Stimulated activated memory B cell treated with anti-CD40 and anti-IgM and Interleukin-4, amounts not matched to agents 10 μg/mL and 1 μg/mL and 100 μg/mL, for 72 hours (primary cell): ENCODE data around the gene VPS13A.
"Not testable (repeated sequence)": the region's sequence is repeated elsewhere in the genome, so short reads cannot be mapped to it uniquely, and the experiment has no call there.

Source experiments
- ATAC-seq: fragments of 150-1000 bp; cut with Tn5 transposase; 2 replicates; pipeline ENCODE4 v1.10.0; 2021
- H3K27ac Mint-ChIP-seq: one replicate; pipeline ENCODE4 v1.8.0; 2022; ENCODE audit warnings: mild to moderate bottlenecking, mixed read lengths
- H3K27me3 Mint-ChIP-seq: one replicate; pipeline ENCODE4 v1.8.0; 2022; ENCODE audit warnings: mixed read lengths
- H3K36me3 Mint-ChIP-seq: one replicate; pipeline ENCODE4 v1.8.0; 2022; ENCODE audit warnings: mixed read lengths
- H3K4me1 Mint-ChIP-seq: one replicate; pipeline ENCODE4 v1.8.0; 2022; ENCODE audit warnings: mixed read lengths
- H3K4me3 Mint-ChIP-seq: one replicate; pipeline ENCODE4 v1.8.0; 2022; ENCODE audit warnings: mild to moderate bottlenecking, moderate library complexity, mixed read lengths
- H3K9me3 Mint-ChIP-seq: one replicate; pipeline ENCODE4 v1.8.0; 2022; ENCODE audit warnings: mixed read lengths

The VPS13A gene

GRCh38 chr9:77305622-77306400 lies 128.5 kb downstream of the VPS13A start:
- no peaks in the 10 kb centered on the region for H3K9me3 Mint-ChIP-seq
- H3K27ac Mint-ChIP-seq, result no peak overlapping the region
- H3K27me3 Mint-ChIP-seq, result no peaks in the 10 kb centered on the region
- no peaks in the 10 kb centered on the region for H3K4me1 Mint-ChIP-seq
- no peak overlapping the region for H3K4me3 Mint-ChIP-seq
- peaks cover 49% of the 10 kb centered on the region for H3K36me3 Mint-ChIP-seq
- ATAC-seq, result no peak

DNA sequence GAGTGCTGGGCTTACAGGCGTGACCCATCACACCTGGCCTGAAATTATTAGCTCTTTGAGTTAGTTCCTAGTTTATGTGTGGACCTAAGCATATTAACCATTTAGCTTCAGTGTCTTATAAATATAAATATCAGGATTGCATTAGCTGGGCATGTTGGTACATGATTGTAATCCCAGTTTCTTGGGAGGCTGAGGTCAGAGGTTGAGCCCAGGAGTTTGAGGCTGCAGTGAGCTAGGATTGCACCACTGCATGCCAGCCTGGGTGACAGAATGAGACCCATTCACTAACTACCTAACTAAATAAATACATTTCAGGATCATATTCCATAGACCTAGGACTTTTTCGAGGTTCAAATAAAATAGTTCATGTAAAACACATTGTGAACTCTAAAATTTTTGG lies 129.8 kb downstream of the VPS13A start:
- H3K27ac Mint-ChIP-seq, result no peak overlapping the region
- no peaks in the 10 kb centered on the region for H3K9me3 Mint-ChIP-seq
- H3K4me1 Mint-ChIP-seq, result no peaks in the 10 kb centered on the region
- H3K36me3 Mint-ChIP-seq, result peaks cover 60% of the 10 kb centered on the region
- no peak overlapping the region for H3K4me3 Mint-ChIP-seq
- H3K27me3 Mint-ChIP-seq, result no peaks in the 10 kb centered on the region
- ATAC-seq, result no peak

DNA sequence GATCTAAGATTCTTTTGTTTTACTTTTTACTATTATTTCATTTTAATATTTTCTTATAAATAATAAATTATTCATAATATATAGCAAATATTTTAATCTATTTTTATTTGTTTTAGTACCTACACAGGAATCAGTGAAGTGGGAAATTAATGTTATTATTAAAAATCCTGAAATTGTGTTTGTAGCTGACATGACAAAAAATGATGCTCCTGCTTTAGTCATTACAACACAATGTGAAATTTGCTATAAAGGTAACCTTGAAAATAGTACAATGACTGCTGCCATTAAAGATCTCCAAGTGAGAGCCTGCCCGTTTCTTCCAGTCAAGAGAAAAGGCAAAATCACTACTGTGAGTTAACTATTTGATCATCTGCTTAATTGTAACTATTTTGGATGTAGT lies 138.7 kb downstream of the VPS13A start:
- no peak for ATAC-seq
- Mint-ChIP-seq H3K4me1 (no peaks in the 10 kb centered on the region), H3K27me3 (no peaks in the 10 kb centered on the region), H3K4me3 (no peak overlapping the region), H3K9me3 (no peaks in the 10 kb centered on the region), H3K36me3 (peaks cover 35% of the 10 kb centered on the region), H3K27ac (no peak overlapping the region)

DNA sequence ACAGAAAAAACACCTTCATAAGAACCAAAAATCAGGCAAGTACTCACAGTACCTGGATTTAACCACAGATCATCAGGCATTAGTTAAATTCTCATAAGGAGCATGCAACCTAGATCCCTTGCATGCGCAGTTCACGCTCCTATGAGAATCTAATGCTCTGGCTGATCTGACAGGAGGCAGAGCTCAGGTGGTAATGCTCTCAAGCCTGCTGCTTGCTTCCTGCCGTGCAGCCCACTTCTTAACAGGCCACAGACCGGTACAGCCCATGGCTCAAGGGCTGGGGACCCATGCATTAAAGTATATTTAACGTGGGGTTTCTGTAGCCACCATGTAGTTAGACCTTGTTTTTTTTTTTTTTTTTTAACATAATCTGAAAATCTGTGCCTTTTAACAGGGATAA lies 147.7 kb downstream of the VPS13A start:
- Mint-ChIP-seq H3K27ac (no peak overlapping the region), H3K4me1 (no peaks in the 10 kb centered on the region), H3K36me3 (peaks cover 63% of the 10 kb centered on the region), H3K4me3 (no peak overlapping the region), H3K9me3 (no peaks in the 10 kb centered on the region), H3K27me3 (no peaks in the 10 kb centered on the region)
- ATAC-seq, result no peak

GRCh38 chr9:77328102-77328501 lies 150.8 kb downstream of the VPS13A start:
- Mint-ChIP-seq H3K4me1 (no peaks in the 10 kb centered on the region), H3K27me3 (no peaks in the 10 kb centered on the region), H3K27ac (no peak overlapping the region), H3K36me3 (peaks cover 49% of the 10 kb centered on the region), H3K9me3 (no peaks in the 10 kb centered on the region), H3K4me3 (no peak overlapping the region)
- no peak for ATAC-seq

- Mint-ChIP-seq H3K9me3 (peaks cover 6% of the 10 kb centered on the region), H3K27me3 (no peaks in the 10 kb centered on the region), H3K27ac (no peak overlapping the region), H3K4me1 (no peaks in the 10 kb centered on the region), H3K4me3 (no peak overlapping the region), H3K36me3 (peaks cover 51% of the 10 kb centered on the region)
- ATAC-seq, result no peak
Observed at GRCh38 chr9:77370064-77370463, 192.7 kb downstream of the VPS13A start.

DNA sequence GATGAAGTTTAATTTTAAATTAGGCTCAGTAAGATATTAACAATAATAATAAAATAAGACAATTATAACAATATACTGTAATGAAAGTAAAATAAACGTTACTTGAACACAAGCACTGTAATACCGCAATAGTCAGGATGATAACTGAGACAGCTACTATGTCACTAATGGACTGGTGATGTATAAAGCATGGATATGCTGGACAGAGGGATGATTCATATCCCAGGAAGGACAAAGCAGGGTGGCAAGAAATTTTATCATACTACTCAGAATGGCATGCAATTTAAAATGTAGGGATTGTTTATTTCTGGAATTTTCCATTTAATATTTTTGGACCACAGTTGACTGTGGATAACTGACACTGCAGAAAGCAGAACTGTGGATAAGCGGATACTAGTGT lies 196.9 kb downstream of the VPS13A start:
- no peak for ATAC-seq
- no peak overlapping the region for H3K4me3 Mint-ChIP-seq
- H3K4me1 Mint-ChIP-seq, result no peaks in the 10 kb centered on the region
- no peak overlapping the region for H3K27ac Mint-ChIP-seq
- peaks cover 50% of the 10 kb centered on the region for H3K36me3 Mint-ChIP-seq
- H3K27me3 Mint-ChIP-seq, result no peaks in the 10 kb centered on the region
- peaks cover 6% of the 10 kb centered on the region for H3K9me3 Mint-ChIP-seq

DNA sequence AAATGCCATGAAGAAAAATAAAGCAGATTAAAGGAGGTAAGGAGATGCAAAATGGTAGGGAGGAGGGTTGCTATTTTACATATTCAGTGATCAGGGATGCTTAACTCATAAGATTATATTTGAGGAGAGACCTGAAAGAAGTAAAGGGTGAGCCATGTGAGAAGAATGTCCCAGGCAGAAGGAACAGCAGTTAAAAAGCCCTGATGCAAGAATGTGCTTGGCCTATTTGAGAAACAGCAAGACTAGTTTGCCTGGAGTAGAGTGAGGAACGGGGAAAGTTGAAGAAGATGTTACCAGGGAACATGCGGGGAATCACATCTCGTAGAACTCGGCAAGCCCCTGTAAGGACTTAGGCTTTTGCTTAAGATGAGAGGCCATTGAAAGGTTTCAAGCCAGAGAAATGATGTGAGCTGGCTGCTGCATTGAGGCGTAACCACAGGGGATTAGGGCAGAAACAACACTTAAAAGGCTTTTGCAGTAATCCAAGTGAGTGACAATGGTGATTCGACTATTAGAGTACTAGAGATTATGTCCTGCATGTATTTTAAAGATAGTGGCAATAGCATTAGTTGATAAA lies 198.7 kb downstream of the VPS13A start:
- Mint-ChIP-seq H3K27ac (no peak overlapping the region), H3K4me3 (no peak overlapping the region), H3K4me1 (no peaks in the 10 kb centered on the region), H3K9me3 (peaks cover 2% of the 10 kb centered on the region), H3K27me3 (no peaks in the 10 kb centered on the region), H3K36me3 (peaks cover 35% of the 10 kb centered on the region)
- ATAC-seq, result no peak

DNA sequence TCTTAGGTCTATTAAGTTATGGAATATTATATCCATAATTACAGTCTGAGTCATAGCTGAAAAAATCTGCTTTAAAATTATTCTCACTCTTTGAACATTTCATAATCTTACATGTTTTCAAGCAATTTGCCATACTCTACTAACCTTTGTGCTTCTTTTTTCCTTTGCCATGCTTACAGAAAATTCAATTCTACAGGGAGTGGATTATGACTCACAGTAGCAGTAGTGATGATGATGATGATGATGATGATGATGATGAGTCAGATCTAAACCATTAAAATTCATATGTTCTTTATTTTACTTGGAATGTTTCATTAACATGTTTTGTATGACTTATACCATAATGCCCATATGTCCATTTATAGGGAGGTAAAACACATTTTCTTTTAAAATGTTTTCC lies 207.1 kb downstream of the VPS13A start:
- Mint-ChIP-seq H3K4me1 (no peaks in the 10 kb centered on the region), H3K9me3 (no peaks in the 10 kb centered on the region), H3K27ac (no peak overlapping the region), H3K36me3 (peaks cover 6% of the 10 kb centered on the region), H3K4me3 (no peak overlapping the region), H3K27me3 (no peaks in the 10 kb centered on the region)
- no peak for ATAC-seq

DNA sequence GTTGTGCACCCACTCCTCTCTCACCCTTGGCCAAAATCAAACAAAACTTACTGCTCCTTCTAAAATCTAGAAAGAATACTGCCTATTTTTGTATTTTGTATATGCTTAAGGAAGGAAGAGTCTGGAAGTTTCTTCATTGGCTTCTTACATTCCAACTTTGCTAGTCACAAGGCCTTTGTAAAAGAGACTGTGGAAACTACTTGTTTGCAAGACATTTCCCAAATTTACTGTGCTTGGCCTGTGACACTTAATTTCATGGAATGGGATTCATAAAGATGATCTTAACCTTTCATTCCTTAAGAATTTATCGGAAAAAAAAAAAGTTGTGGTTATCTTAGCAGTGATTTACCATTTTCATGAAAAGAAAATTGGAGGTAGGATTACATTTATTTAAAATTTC lies 208.9 kb downstream of the VPS13A start:
- Mint-ChIP-seq H3K4me1 (no peaks in the 10 kb centered on the region), H3K4me3 (no peak overlapping the region), H3K9me3 (no peaks in the 10 kb centered on the region), H3K27ac (no peak overlapping the region), H3K36me3 (peaks cover 17% of the 10 kb centered on the region), H3K27me3 (no peaks in the 10 kb centered on the region)
- no peak for ATAC-seq

- no peak for ATAC-seq
- H3K4me1 Mint-ChIP-seq, result no peaks in the 10 kb centered on the region
- no peak overlapping the region for H3K27ac Mint-ChIP-seq
Observed at GRCh38 chr9:77391834-77392233, 214.5 kb downstream of the VPS13A start.

GRCh38 chr9:77392328-77392727 lies 215.0 kb downstream of the VPS13A start:
- Mint-ChIP-seq H3K9me3 (no peaks in the 10 kb centered on the region), H3K27ac (no peak overlapping the region), H3K36me3 (peaks cover 11% of the 10 kb centered on the region), H3K4me1 (no peaks in the 10 kb centered on the region), H3K4me3 (no peak overlapping the region), H3K27me3 (no peaks in the 10 kb centered on the region)
- no peak for ATAC-seq

More at GRCh38 chr9:77391834-77392233, 214.5 kb downstream of the VPS13A start:
- Mint-ChIP-seq H3K4me3 (no peak overlapping the region), H3K27me3 (no peaks in the 10 kb centered on the region), H3K9me3 (no peaks in the 10 kb centered on the region), H3K36me3 (peaks cover 11% of the 10 kb centered on the region)

DNA sequence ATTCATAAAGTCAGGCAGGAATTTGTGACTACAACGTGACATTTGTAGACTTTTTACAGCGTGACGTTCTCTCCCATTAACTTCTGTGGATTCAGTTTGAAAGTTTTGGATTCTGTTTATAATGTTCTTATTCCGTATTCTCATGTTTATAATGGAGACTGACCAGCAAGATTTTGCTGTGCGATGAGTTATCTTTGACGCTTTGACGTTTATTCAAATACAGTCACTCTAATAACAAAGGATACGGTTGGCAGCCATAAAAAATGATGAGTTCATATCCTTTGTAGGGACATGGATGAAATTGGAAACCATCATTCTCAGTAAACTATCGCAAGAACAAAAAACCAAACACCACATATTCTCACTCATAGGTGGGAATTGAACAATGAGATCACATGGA lies 221.2 kb downstream of the VPS13A start:
- not testable (repeated sequence) for H3K4me1 Mint-ChIP-seq, ATAC-seq, H3K9me3 Mint-ChIP-seq, H3K27me3 Mint-ChIP-seq, H3K36me3 Mint-ChIP-seq, H3K27ac Mint-ChIP-seq, H3K4me3 Mint-ChIP-seq

GRCh38 chr9:77399964-77400363 lies 222.6 kb downstream of the VPS13A start:
- no peaks in the 10 kb centered on the region for H3K9me3 Mint-ChIP-seq
- peaks cover 14% of the 10 kb centered on the region for H3K36me3 Mint-ChIP-seq
- no peak overlapping the region for H3K27ac Mint-ChIP-seq
- no peak for ATAC-seq
- H3K4me1 Mint-ChIP-seq, result no peaks in the 10 kb centered on the region
- no peaks in the 10 kb centered on the region for H3K27me3 Mint-ChIP-seq
- H3K4me3 Mint-ChIP-seq, result no peak overlapping the region

DNA sequence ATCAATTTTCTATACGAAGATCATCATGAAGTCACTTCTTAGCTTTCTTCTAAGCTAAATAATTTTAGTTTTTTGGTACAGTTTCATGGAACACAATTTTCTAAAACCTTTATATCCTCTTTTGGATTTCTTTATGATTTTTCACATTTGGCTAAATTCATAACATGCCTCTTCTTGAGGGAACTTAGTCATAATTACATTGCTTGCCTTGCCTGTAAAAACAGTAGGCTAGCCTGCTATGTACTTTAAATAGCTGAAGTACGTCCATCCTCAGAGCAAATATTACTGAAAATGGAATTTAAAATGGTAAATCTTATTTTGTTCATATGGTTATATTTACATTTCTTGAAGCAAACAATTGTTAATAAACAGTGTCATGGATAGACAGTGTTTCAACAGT lies 225.0 kb downstream of the VPS13A start:
- H3K27me3 Mint-ChIP-seq, result no peaks in the 10 kb centered on the region
- no peak overlapping the region for H3K27ac Mint-ChIP-seq
- ATAC-seq, result no peak
- H3K4me3 Mint-ChIP-seq, result no peak overlapping the region
- no peaks in the 10 kb centered on the region for H3K4me1 Mint-ChIP-seq
- H3K36me3 Mint-ChIP-seq, result peaks cover 33% of the 10 kb centered on the region
- H3K9me3 Mint-ChIP-seq, result no peaks in the 10 kb centered on the region

DNA sequence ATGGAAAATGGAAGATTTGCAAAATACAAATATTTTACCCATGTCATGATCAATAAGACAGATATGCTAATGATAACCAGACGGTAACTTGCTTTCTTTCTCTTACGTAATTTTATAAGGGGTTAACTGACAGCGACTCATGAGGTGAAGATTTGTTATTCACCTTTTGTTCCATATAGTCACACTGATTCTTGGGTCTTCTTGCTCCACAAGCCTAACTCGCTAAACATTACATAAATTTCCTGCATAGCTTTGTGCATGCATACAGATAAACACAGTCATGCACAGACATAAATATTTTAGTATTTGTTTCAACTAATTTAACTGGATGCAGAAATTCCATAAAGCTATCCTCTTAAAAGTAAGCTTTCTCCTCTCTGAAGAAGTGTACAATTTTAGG lies 225.9 kb downstream of the VPS13A start:
- Mint-ChIP-seq H3K27ac (no peak overlapping the region), H3K4me1 (no peaks in the 10 kb centered on the region), H3K36me3 (peaks cover 43% of the 10 kb centered on the region), H3K4me3 (no peak overlapping the region), H3K9me3 (peaks cover 2% of the 10 kb centered on the region), H3K27me3 (no peaks in the 10 kb centered on the region)
- no peak for ATAC-seq
